ENCODE results near the gene EEF1A2. TPM values are rescaled to one million over a fixed set of nuclear protein-coding genes. Genes with fewer than 3 reads are reported as not detected.

The EEF1A2 gene
- total RNA-seq, 1 experiment from 2014 or later: 26.0 TPM

- TF ChIP-seq OVOL2 (CRISPR knock-in tag; IDR thresholded peaks at IDR 0.05; ENCODE audit: borderline replicate concordance) (no peak), ARID4B (CRISPR knock-in tag; IDR thresholded peaks at IDR 0.05; ENCODE audit: borderline replicate concordance) (0 out of 2 replicates have a peak, but pooled peaks have one; percentile 31)
- 0 out of 2 replicates have a peak, but pooled peaks cover 2% of the 10 kb centered on the region for H3K4me1 Mint-ChIP-seq
- no peak for ATAC-seq
- H3K9me3 Mint-ChIP-seq: no peaks in the 10 kb centered on the region
- no peak overlapping the region for H3K4me3 Mint-ChIP-seq
- H3K27me3 Mint-ChIP-seq (ENCODE audit: low read depth): no peaks in the 10 kb centered on the region
- ChIA-PET POLR2A (no interaction called here), CTCF (interaction anchor here (1.1 to 5.0 kb wide), 11 partner anchors 7 to 307 kb away, joined by 3 to 81 read pairs (median 25); partner anchors contain the start of genes ARFRP1, HELZ2, RTEL1 and SRMS)
- DNase-seq (ENCODE audit: low spot score): no peak
- no peak overlapping the region for H3K27ac Mint-ChIP-seq
- H3K36me3 Mint-ChIP-seq: no peaks in the 10 kb centered on the region
These were observed 40.8 kb upstream of the EEF1A2 start for GRCh38 chr20:63539441-63540370.

- DNase-seq (ENCODE audit: low spot score) (no peak), ATAC-seq (no peak)
- Mint-ChIP-seq H3K27ac (no peak overlapping the region), H3K36me3 (no peaks in the 10 kb centered on the region), H3K27me3 (ENCODE audit: low read depth) (no peaks in the 10 kb centered on the region), H3K4me3 (no peak overlapping the region), H3K9me3 (no peaks in the 10 kb centered on the region), H3K4me1 (0 out of 2 replicates have a peak, but pooled peaks cover 2% of the 10 kb centered on the region)
- ChIA-PET POLR2A (interaction anchor here (1.4 kb wide), 1 partner anchor 14 kb away, joined by 4 read pairs; no protein-coding TSS in a partner anchor), CTCF (interaction anchor here (1.0 to 5.0 kb wide), 20 partner anchors 8 to 435 kb away, joined by 3 to 81 read pairs (median 15); partner anchors contain the start of genes ARFRP1, HELZ2, RTEL1 and SRMS)
- TF ChIP-seq SMAD3 (CRISPR knock-in tag; IDR thresholded peaks at IDR 0.05; ENCODE audit: borderline replicate concordance): no peak
- TF ChIP-seq STAT6 (CRISPR knock-in tag; conservative IDR thresholded peaks at IDR 0.05; ENCODE audit: low read depth): no peak
- TF ChIP-seq ZNF317 (CRISPR knock-in tag; IDR thresholded peaks at IDR 0.05; ENCODE audit: borderline replicate concordance, low read depth): no peak
- no peak for TF ChIP-seq FOXP4 (CRISPR knock-in tag; IDR thresholded peaks at IDR 0.05)
- no peak for TF ChIP-seq HMGA2 (CRISPR knock-in tag; IDR thresholded peaks at IDR 0.05)
- no peak for TF ChIP-seq NFE2L1 (CRISPR knock-in tag; IDR thresholded peaks at IDR 0.05)
- TF ChIP-seq USF2 (CRISPR knock-in tag; IDR thresholded peaks at IDR 0.05): no peak
These were observed 40.2 kb upstream of the EEF1A2 start for GRCh38 chr20:63539092-63539430.

All from WTC11 (cell line).